OCI-LY7 (cell line): Measurements from ENCODE around the gene OR1K1. TPM values are rescaled to one million over a fixed set of nuclear protein-coding genes. Genes with fewer than 3 reads are reported as not detected.
"Not testable (repeated sequence)": the region's sequence is repeated elsewhere in the genome, so short reads cannot be mapped to it uniquely, and the experiment has no call there.

Experiments
- BruUV-seq: library from RNA; stranded (reverse); fragments of 400-500 nt; replicated peaks from 2 replicates; lab custom pipeline; 2021; lab: Mats Ljungman, UMichigan
- CTCF ChIA-PET: fragments of 300-600 bp; sonication (Branson Sonifier 250); formaldehyde crosslinking; loops from one replicate; lab custom pipeline; 2022; ENCODE audit warnings: antibody characterized with exemption; ENCODE audit not compliant: unreplicated experiment; lab: Charles Lee
- POLR2A ChIA-PET: fragments of 300-600 bp; sonication (Branson Sonifier 250); formaldehyde crosslinking; loops from one replicate; lab custom pipeline; 2022; ENCODE audit warnings: antibody characterized with exemption; lab: Charles Lee
- DNase-seq: peaks from one replicate; pipeline ENCODE4 v3.0.0-alpha.2; 2015; ENCODE audit warnings: low spot score
- H2AFZ ChIP-seq: fragments of 200-600 bp; sonication (generic), shearing (Covaris generic); 2 replicates; pipeline ENCODE4 v1.6.1; 2014; ENCODE audit warnings: mild to moderate bottlenecking, antibody characterized with exemption, low read length, moderate library complexity
- H3K27ac ChIP-seq: fragments of 200-600 bp; sonication (generic); 2 replicates; pipeline ENCODE4 v1.5.1; 2014; ENCODE audit warnings: mixed run types, low read depth, mild to moderate bottlenecking, moderate library complexity, low read length, inconsistent platforms; ENCODE audit not compliant: poor library complexity, severe bottlenecking
- H3K36me3 ChIP-seq: fragments of 200-600 bp; sonication (generic); 2 replicates; pipeline ENCODE4 v1.6.1; 2014; ENCODE audit warnings: mild to moderate bottlenecking, antibody characterized with exemption, low read length, moderate library complexity, mixed read lengths; ENCODE audit not compliant: insufficient read depth
- H3K4me1 ChIP-seq: fragments of 200-600 bp; sonication (generic); 2 replicates; pipeline ENCODE4 v1.5.1; 2014; ENCODE audit warnings: mild to moderate bottlenecking, low read length; ENCODE audit not compliant: insufficient read depth, poor library complexity, severe bottlenecking
- H3K4me2 ChIP-seq: fragments of 200-600 bp; sonication (generic); 2 replicates; pipeline ENCODE4 v1.6.1; 2014; ENCODE audit warnings: mild to moderate bottlenecking, low read length
- H3K4me3 ChIP-seq: fragments of 200-600 bp; sonication (generic); 2 replicates; pipeline ENCODE4 v1.5.1; 2014; ENCODE audit warnings: mild to moderate bottlenecking, low read depth, low read length; ENCODE audit not compliant: poor library complexity, severe bottlenecking
- H3K79me2 ChIP-seq: fragments of 200-600 bp; sonication (generic); 2 replicates; pipeline ENCODE4 v1.6.1; 2016; ENCODE audit warnings: low read depth, mild to moderate bottlenecking, low read length, moderate library complexity, mixed read lengths; ENCODE audit not compliant: insufficient read depth
- H3K9me2 ChIP-seq: fragments of 200-600 bp; sonication (generic); 2 replicates; pipeline ENCODE4 v1.6.1; 2016; ENCODE audit warnings: mild to moderate bottlenecking, low read length, mixed read lengths; ENCODE audit not compliant: insufficient read depth
- H3K9me3 ChIP-seq: fragments of 200-600 bp; sonication (generic); 2 replicates; pipeline ENCODE4 v1.6.1; 2014; ENCODE audit warnings: mild to moderate bottlenecking, mixed run types, low read length, mixed read lengths
- H4K20me1 ChIP-seq: fragments of 200-600 bp; sonication (generic); 2 replicates; pipeline ENCODE4 v1.6.1; 2014; ENCODE audit warnings: mild to moderate bottlenecking, antibody characterized with exemption, low read length, moderate library complexity, mixed read lengths; ENCODE audit not compliant: insufficient read depth
- CTCF ChIP-seq: fragments of 200-600 bp; sonication (generic); conservative IDR thresholded peaks from 2 replicates; pipeline ENCODE4 v1.5.1; 2014; ENCODE audit warnings: mild to moderate bottlenecking, antibody characterized with exemption, low read length, moderate library complexity, mixed read lengths
- EZH2phosphoT487 ChIP-seq: fragments of 200-600 bp; sonication (generic); IDR thresholded peaks from 2 replicates; pipeline ENCODE4 v1.6.1; 2018; ENCODE audit warnings: low read depth, borderline replicate concordance, mild to moderate bottlenecking, mixed run types, antibody characterized with exemption, low read length, moderate library complexity, mixed read lengths
- intact Hi-C: fragments of 100-400 bp; cut with micrococcal nuclease; formaldehyde crosslinking; loops from one replicate; pipeline ENCODE4 v1.10.0; 2022; ENCODE audit not compliant: unreplicated experiment
- total RNA-seq, 2 experiments: library from RNA; depleted of rRNA in 1 of 2; stranded (reverse); fragments of >200 nt in 1 of 2; shearing (Covaris generic) in 1 of 2; gene quantifications; 2 replicates each; pipeline ENCODE4 v1.2.3, GENCODE V29; 2014 to 2022

The OR1K1 gene
- total RNA-seq, 2 experiments from 2014 or later, result not detected

GRCh38 chr9:122808141-122808540, 8.2 kb downstream of the OR1K1 start:
- no peaks in the 10 kb centered on the region for H3K36me3 ChIP-seq
- no peak overlapping the region for H3K27ac ChIP-seq
- no peaks in the 10 kb centered on the region for H3K79me2 ChIP-seq
- no peak overlapping the region for H3K4me3 ChIP-seq
- DNase-seq, result no peak
- CTCF ChIA-PET, result no interaction called here
- no peaks in the 10 kb centered on the region for H3K9me3 ChIP-seq
- H3K4me1 ChIP-seq, result no peaks in the 10 kb centered on the region
- H3K9me2 ChIP-seq, result no peaks in the 10 kb centered on the region
- no peak overlapping the region for H2AFZ ChIP-seq
- no peaks in the 10 kb centered on the region for H4K20me1 ChIP-seq
- intact Hi-C loops, result no loop called here
- no peak for TF ChIP-seq CTCF
- TF ChIP-seq EZH2phosphoT487, result no peak
- no peak overlapping the region for H3K4me2 ChIP-seq
- BruUV-seq, result no TSS peak
- POLR2A ChIA-PET, result interaction anchor here (0.5 kb wide), 1 partner anchor 26 kb away, joined by 5 read pairs; no protein-coding TSS in a partner anchor

- H2AFZ ChIP-seq, H3K79me2 ChIP-seq, H3K9me3 ChIP-seq, H3K9me2 ChIP-seq, DNase-seq, H3K36me3 ChIP-seq, CTCF ChIA-PET, H3K4me2 ChIP-seq, H4K20me1 ChIP-seq, H3K27ac ChIP-seq, intact Hi-C loops, BruUV-seq, POLR2A ChIA-PET, H3K4me3 ChIP-seq, H3K4me1 ChIP-seq: not testable (repeated sequence)
Measured at GRCh38 chr9:122809261-122809660, 9.3 kb downstream of the OR1K1 start.

GRCh38 chr9:122810306-122810946, 10.5 kb downstream of the OR1K1 start:
- Histone ChIP-seq H3K4me1 (no peaks in the 10 kb centered on the region), H3K4me3 (no peak overlapping the region), H3K4me2 (no peak overlapping the region), H3K79me2 (no peaks in the 10 kb centered on the region), H3K27ac (no peak overlapping the region), H3K9me3 (no peaks in the 10 kb centered on the region), H2AFZ (no peak overlapping the region), H3K36me3 (0 out of 2 replicates have a peak, but pooled peaks cover under 1% of the 10 kb centered on the region), H3K9me2 (no peaks in the 10 kb centered on the region), H4K20me1 (no peaks in the 10 kb centered on the region)
- DNase-seq, result peak; percentile 79
- TF ChIP-seq CTCF, result peak; percentile 92
- TF ChIP-seq EZH2phosphoT487, result no peak
- POLR2A ChIA-PET, result interaction anchor here (1.7 kb wide), 1 partner anchor 10 kb away, joined by 3 read pairs; no protein-coding TSS in a partner anchor
- intact Hi-C loops, result loop anchor here (1.0 to 10.0 kb wide), 2 partner anchors 345 to 426 kb away; no protein-coding TSS in a partner anchor
- CTCF ChIA-PET, result no interaction called here
- no TSS peak for BruUV-seq
